NCI-H1105 treated with DMSO at 0.1 percent for 48 hours (cell line): ENCODE data around the gene GMEB2.

ENCODE experiments used
- DNase-seq: peaks from one replicate; lab custom pipeline; 2025; lab: John Stamatoyannopoulos, UW

GMEB2 gene

GRCh38 chr20:63545814-63546213, 81.1 kb downstream of the GMEB2 start:
- DNase-seq = no peak

DNA sequence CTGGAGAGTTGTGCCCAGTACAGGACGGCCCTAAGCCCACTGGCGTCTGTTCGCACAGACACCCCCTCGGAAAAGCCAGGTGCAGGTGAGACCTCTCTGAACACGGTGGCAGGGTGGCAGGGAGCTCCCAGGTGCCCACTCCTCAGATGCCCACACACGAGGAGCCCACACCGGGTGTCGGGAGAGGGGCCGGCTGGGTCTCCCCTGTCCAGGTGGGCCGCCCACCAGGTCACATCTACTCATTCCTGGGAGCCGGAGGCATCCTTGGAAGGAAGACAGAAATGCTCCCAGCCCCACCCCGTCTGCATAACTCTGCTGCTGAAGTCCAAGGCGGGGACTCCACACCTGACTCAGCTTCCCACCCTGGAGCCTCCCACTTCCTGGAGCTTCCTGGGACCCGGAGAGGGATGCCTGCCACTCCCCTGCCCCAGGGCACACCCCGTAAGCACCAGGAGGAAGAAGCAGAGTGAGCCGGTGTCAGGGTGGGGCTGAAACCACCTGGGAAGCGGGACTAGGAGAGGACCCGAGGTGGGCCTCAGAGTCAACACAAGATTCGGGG, 81.9 kb downstream of the GMEB2 start:
- DNase-seq = no peak

GRCh38 chr20:63544241-63544957, 82.5 kb downstream of the GMEB2 start:
- DNase-seq = no peak

GRCh38 chr20:63543733-63544132, 83.2 kb downstream of the GMEB2 start:
- no peak for DNase-seq

DNA sequence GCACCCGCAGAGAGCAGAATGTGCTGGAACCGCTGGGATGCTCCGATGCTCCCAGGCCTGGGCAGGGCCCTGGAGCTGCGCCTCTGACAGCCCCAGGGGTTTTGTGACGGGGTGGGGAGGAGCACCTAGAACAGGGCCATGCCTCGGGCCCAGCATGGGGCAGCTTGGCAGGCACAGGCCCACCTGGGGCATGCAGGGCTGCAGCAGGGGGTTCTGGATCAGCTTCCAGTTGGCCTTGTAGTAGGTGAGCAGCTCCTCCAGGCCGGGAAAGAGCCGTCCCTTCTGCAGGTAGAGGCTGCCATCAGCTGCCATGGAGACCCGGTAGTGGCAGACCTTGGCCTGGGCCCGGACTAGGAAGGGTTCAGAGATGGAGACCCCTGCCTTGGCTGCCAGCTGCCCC, 83.8 kb downstream of the GMEB2 start:
- DNase-seq = no peak

- DNase-seq = no peak
These were observed 84.2 kb downstream of the GMEB2 start for GRCh38 chr20:63542696-63543095.

- DNase-seq = no peak
These were observed 84.8 kb downstream of the GMEB2 start for GRCh38 chr20:63542031-63542559.

GRCh38 chr20:63541371-63541770, 85.5 kb downstream of the GMEB2 start:
- DNase-seq = no peak

DNA sequence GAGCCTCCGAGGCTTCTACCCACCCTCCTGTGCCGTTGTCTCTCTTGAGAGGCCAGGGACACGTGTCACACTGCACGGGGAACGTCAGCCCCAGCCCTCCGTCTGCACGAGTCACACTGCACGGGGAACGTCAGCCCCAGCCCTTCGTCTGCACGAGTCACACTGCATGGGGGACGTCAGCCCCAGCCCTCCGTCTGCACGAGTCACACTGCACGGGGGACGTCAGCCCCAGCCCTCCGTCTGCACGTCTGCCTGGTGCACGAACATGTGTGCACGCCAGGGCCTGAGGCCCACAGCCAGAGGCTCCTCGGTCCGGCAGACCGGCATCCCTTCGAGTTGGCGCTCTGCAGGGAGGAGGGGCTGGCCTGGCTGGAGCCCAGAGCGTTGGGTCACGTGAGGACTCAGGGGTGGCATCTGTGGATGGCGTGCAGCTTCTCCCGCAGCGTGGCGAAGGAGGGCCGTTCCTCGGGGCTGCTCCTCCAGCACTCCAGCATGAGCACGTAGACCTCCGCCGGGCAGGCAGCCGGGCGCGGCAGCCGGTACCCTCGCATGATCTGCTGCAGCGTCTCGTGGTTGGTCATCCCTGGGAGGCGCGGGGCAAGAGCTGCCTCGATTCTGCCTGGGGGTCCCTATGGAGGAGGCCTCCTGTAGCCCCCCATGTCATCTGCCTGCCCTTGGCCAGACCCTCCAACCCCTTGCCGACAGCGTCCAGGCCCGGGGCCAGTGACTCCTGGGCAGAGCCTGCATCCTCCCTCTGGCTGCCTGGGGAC, 86.3 kb downstream of the GMEB2 start:
- DNase-seq = no peak

GRCh38 chr20:63539441-63540370, 87.2 kb downstream of the GMEB2 start:
- DNase-seq = no peak

GRCh38 chr20:63539092-63539430, 87.8 kb downstream of the GMEB2 start:
- DNase-seq = no peak

DNA sequence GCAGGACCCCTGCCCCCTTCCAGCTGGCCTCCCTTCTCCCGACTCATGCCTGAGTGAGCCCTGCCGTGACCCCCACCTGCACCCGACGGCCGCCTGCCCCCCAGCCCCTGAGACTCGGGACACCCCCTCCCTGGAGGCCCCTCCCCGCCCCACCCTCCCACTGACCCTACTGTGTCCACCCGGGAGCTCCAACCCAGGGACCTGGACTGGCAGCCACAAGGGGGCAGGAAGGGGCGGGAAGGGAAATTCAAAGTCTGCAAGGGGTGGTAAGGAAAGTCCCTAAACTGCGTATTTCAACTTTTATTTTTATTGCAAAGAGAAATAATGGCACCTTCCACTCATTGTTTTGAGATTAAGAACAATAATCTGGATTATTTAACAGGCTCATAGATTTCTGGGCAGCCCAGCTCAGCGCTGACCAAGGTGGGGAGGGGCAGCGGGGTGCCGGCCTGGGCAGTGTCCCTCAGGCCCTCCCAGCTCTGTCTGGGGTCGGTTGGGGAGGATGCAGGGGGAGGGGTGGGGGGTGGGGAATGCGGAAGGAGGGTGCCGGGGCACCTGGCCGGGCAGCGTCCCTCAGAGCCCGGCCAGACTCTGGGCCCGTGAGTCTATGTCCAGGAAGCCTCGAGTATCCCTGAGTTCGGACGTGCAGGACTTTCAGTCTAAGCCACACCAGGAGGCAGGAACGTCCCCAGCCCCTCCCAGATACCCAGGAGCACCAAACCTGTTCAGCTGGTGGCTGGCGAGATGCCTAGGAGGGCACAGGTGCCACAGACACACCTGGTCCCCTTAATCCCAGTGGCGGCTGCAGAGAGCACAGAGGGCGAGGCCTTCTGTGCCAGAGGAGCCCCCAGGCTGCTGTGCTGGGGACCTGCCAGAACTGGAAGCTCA, 88.5 kb downstream of the GMEB2 start:
- DNase-seq = peak; percentile 85
